SK-N-SH (cell line): ENCODE results near the gene NTRK3. TPM values are rescaled to one million over a fixed set of nuclear protein-coding genes. Genes with fewer than 3 reads are reported as not detected.

Experiments
- CTCF ChIA-PET: fragments of 300-600, 350-600 bp; formaldehyde crosslinking; extraction: SDS; loops from one replicate; lab custom pipeline; 2021; lab: Yijun Ruan, JAX
- POLR2A ChIA-PET: fragments of 350-600 bp; sonication (Branson Sonifier 250); formaldehyde crosslinking; extraction: SDS; loops from one replicate; lab custom pipeline; 2020; ENCODE audit warnings: antibody characterized with exemption, inconsistent platforms; lab: Yijun Ruan, JAX
- DNase-seq: peaks from one replicate; pipeline ENCODE4 v3.0.0; 2012
- H2AFZ ChIP-seq: fragments of 200-600 bp; sonication (generic); 2 replicates; pipeline ENCODE4 v1.8.1; 2016; ENCODE audit warnings: antibody characterized with exemption, mild to moderate bottlenecking, low read depth
- H3F3A ChIP-seq: fragments of 200-600 bp; sonication (generic); replicated peaks from 2 replicates; pipeline ENCODE3; 2016; ENCODE audit warnings: antibody characterized with exemption, mild to moderate bottlenecking; ENCODE audit not compliant: insufficient read depth
- H3K27ac ChIP-seq, 2 experiments: fragments of 200-500 bp in 1 of 2; fragments of 200-600 bp in 1 of 2; sonication (Bioruptor generic) in 1 of 2; sonication (generic), shearing (Covaris generic) in 1 of 2; 2 replicates each; pipeline versions ENCODE4 v1.5.1 to v1.6.1; 2014 to 2016; ENCODE audit warnings: low read depth in 2 of 2, inconsistent platforms in 1 of 2, low read length in 1 of 2, mild to moderate bottlenecking in 1 of 2, mixed read lengths in 1 of 2
- H3K27me3 ChIP-seq: fragments of 200-600 bp; sonication (generic), shearing (Covaris generic); 2 replicates; pipeline ENCODE4 v1.6.1; 2016; ENCODE audit warnings: mixed run types; ENCODE audit not compliant: insufficient read depth
- H3K36me3 ChIP-seq, 2 experiments: fragments of 200-500 bp in 1 of 2; fragments of 200-600 bp in 1 of 2; sonication (Bioruptor generic) in 1 of 2; sonication (generic) in 1 of 2; replicated peaks in 1 of 2; 2 replicates each; pipeline versions ENCODE3 to v1.5.1; 2014 to 2016; ENCODE audit warnings: low read length in 1 of 2, mild to moderate bottlenecking in 1 of 2; ENCODE audit not compliant: insufficient read depth in 2 of 2, control insufficient read depth in 1 of 2
- H3K4me1 ChIP-seq, 2 experiments: fragments of 200-500 bp in 1 of 2; fragments of 200-600 bp in 1 of 2; sonication (Bioruptor generic) in 1 of 2; sonication (generic), shearing (Covaris generic) in 1 of 2; 2 replicates each; pipeline versions ENCODE4 v1.5.1 to v1.6.1; 2014 to 2016; ENCODE audit warnings: low read depth in 1 of 2, low read length in 1 of 2, mixed run types in 1 of 2; ENCODE audit not compliant: insufficient read depth in 2 of 2, control insufficient read depth in 1 of 2
- H3K4me2 ChIP-seq: fragments of 200-600 bp; sonication (generic), shearing (Covaris generic); 2 replicates; pipeline ENCODE4 v1.6.1; 2017; ENCODE audit warnings: mixed run types
- H3K4me3 ChIP-seq, 2 experiments: fragments of 200-500 bp in 1 of 2; fragments of 200-600 bp in 1 of 2; sonication (Bioruptor generic) in 1 of 2; sonication (generic), shearing (Covaris generic) in 1 of 2; 2 replicates each; pipeline versions ENCODE4 v1.5.1 to v1.8.1; 2014 to 2016; ENCODE audit warnings: low read depth in 2 of 2, inconsistent platforms in 1 of 2, low read length in 1 of 2, mild to moderate bottlenecking in 1 of 2, mixed read lengths in 1 of 2, moderate library complexity in 1 of 2
- H3K79me2 ChIP-seq: fragments of 200-600 bp; sonication (generic); 2 replicates; pipeline ENCODE4 v1.8.1; 2017; ENCODE audit warnings: mild to moderate bottlenecking; ENCODE audit not compliant: insufficient read depth
- H3K9ac ChIP-seq: fragments of 200-600 bp; sonication (generic); 2 replicates; pipeline ENCODE4 v1.6.1; 2017; ENCODE audit warnings: mixed run types
- H3K9me2 ChIP-seq: fragments of 200-600 bp; sonication (generic); 2 replicates; pipeline ENCODE4 v1.6.1; 2017; ENCODE audit warnings: mixed run types
- H3K9me3 ChIP-seq: fragments of 200-600 bp; sonication (generic); 2 replicates; pipeline ENCODE4 v1.6.1; 2017; ENCODE audit warnings: mixed run types, mild to moderate bottlenecking, moderate library complexity
- H4K20me1 ChIP-seq: fragments of 200-600 bp; sonication (generic); 2 replicates; pipeline ENCODE4 v1.6.1; 2017; ENCODE audit warnings: mild to moderate bottlenecking, mixed run types; ENCODE audit not compliant: insufficient read depth
- CHD2 ChIP-seq: fragments of 150-350 bp; IDR thresholded peaks from 2 replicates; pipeline ENCODE4 v1.6.1; 2018; ENCODE audit warnings: low read length; ENCODE audit not compliant: partially characterized antibody
- CTCF ChIP-seq: fragments of 200-600 bp; sonication (generic); IDR thresholded peaks from 2 replicates; pipeline ENCODE4 v1.6.1; 2017; ENCODE audit warnings: antibody characterized with exemption, mild to moderate bottlenecking, moderate library complexity
- EZH2phosphoT487 ChIP-seq: fragments of 200-600 bp; sonication (generic); IDR thresholded peaks from 2 replicates; pipeline ENCODE4 v1.6.1; 2017; ENCODE audit warnings: low read depth, mixed run types, mild to moderate bottlenecking, antibody characterized with exemption, moderate library complexity, borderline replicate concordance
- FOSL2 ChIP-seq: IDR thresholded peaks from 2 replicates; pipeline ENCODE4 v1.4.0; 2012; ENCODE audit warnings: low read depth, mild to moderate bottlenecking, moderate library complexity, borderline replicate concordance
- GATA2 ChIP-seq: sonication (generic); formaldehyde crosslinking; IDR thresholded peaks from 2 replicates; pipeline ENCODE4 v1.5.0; 2020; ENCODE audit warnings: mild to moderate bottlenecking, missing genetic modification reagents
- MXI1 ChIP-seq: IDR thresholded peaks from 2 replicates; pipeline ENCODE4 v1.6.1; 2012; ENCODE audit warnings: mild to moderate bottlenecking, low read depth, low read length, improper control_type of control experiment
- NFIC ChIP-seq: IDR thresholded peaks from 2 replicates; pipeline ENCODE4 v1.4.0; 2012; ENCODE audit warnings: borderline replicate concordance
- POLR2AphosphoS5 ChIP-seq: IDR thresholded peaks from 2 replicates; pipeline ENCODE4 v1.6.1; 2012; ENCODE audit warnings: low read depth, low read length
- RCOR1 ChIP-seq: fragments of 150-350 bp; IDR thresholded peaks from 2 replicates; pipeline ENCODE4 v1.6.1; 2017; ENCODE audit warnings: antibody characterized with exemption, low read length
- TEAD4 ChIP-seq: IDR thresholded peaks from 2 replicates; pipeline ENCODE4 v1.4.0; 2012; ENCODE audit warnings: mild to moderate bottlenecking, borderline replicate concordance; ENCODE audit not compliant: insufficient read depth
- USF2 ChIP-seq: fragments of 150-350 bp; IDR thresholded peaks from 2 replicates; pipeline ENCODE4 v1.6.1; 2017; ENCODE audit warnings: antibody characterized with exemption, low read length, low read depth, borderline replicate concordance
- YY1 ChIP-seq: IDR thresholded peaks from 2 replicates; pipeline ENCODE4 v1.4.0; 2012; ENCODE audit warnings: low read depth, mild to moderate bottlenecking
- ZBTB33 ChIP-seq: IDR thresholded peaks from 2 replicates; pipeline ENCODE4 v1.4.0; 2012; ENCODE audit warnings: low read depth, borderline replicate concordance
- whole genome bisulfite sequencing: methylation state at CpG from one replicate; pipeline ENCODE4 v1.1.6; 2017; ENCODE audit warnings: low lambda C conversion rate; 5-methylcytosine and 5-hydroxymethylcytosine counted together
- polyA plus RNA-seq, 3 experiments: library from polyadenylated mRNA; depleted of rRNA; stranded (reverse); fragments of >200 nt; gene quantifications; 2 replicates each; pipeline ENCODE4 v1.2.3, GENCODE V29; 2012
- TF ChIP-seq, protein P1 (sequence below): IDR thresholded peaks from 2 replicates; pipeline ENCODE4 v1.4.0; 2012; ENCODE audit warnings: low read depth
- TF ChIP-seq, protein P2 (sequence below): fragments of 150-350 bp; IDR thresholded peaks from 2 replicates; pipeline ENCODE4 v1.6.1; 2016; ENCODE audit warnings: mild to moderate bottlenecking, low read depth, low read length

The NTRK3 gene
- polyA plus RNA-seq, 1 of the 3 experiments (the other 2 are of a cell fraction), result 2.6 TPM

DNA sequence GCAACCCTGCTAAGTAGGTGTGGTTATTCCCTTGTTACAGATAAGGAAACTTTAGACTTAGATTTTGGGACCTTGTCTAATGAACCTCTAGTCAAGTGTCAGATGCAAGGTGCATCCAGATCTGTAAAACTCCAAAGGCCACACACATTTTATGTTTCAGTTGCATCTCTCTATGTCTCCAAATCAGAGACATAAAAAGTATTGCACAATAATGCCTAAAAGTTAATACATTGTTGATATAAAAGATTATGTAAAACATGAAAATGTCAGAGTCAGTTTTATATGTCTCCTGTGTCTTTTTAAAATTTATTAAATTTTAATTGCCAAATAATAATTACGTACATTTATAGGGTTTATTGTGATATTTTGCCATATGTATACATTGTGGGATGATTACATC lies 408.5 kb downstream of the NTRK3 start:
- CTCF ChIA-PET, result interaction anchor here (1.4 kb wide), 1 partner anchor 26 kb away, joined by 3 read pairs; no protein-coding TSS in a partner anchor
- Histone ChIP-seq H3K4me1 (no peaks in the 10 kb centered on the region), H3K4me3 (no peak overlapping the region), H4K20me1 (no peaks in the 10 kb centered on the region), H3K4me2 (no peak overlapping the region), H3K9me3 (no peaks in the 10 kb centered on the region), H3K27me3 (no peaks in the 10 kb centered on the region), H3F3A (no peaks in the 10 kb centered on the region), H3K79me2 (no peaks in the 10 kb centered on the region), H3K36me3 (no peaks in the 10 kb centered on the region), H2AFZ (no peak overlapping the region), H3K27ac (no peak overlapping the region), H3K9me2 (no peaks in the 10 kb centered on the region), H3K9ac (no peak overlapping the region)
- no peak for TF ChIP-seq GATA2 (CRISPR knock-in tag)
- no peak for DNase-seq
- WGBS, result 39% methylated on average over 1 of the region's 1 CpG
- POLR2A ChIA-PET, result no interaction called here

DNA sequence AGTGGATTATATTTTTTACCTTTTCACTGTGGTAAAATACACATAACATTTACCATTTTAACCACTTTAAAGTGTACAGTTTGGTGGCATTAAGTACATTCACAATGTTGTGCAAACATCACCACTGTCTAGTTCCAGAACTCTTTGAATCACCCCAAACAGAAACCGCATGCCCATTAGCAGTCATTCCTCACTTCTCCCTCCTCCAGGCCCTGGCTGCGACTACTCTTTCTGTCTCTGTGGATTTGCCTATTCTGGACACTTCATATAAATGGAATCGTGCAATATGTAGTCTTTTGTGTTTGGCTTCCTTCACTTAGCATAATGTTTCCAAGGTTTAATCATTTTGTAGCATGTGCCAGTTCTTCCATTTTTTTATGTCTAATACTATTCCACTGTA lies 409.8 kb downstream of the NTRK3 start:
- Histone ChIP-seq H3K27me3 (no peaks in the 10 kb centered on the region), H3K79me2 (no peaks in the 10 kb centered on the region), H3K9me3 (no peaks in the 10 kb centered on the region), H3K4me1 (no peaks in the 10 kb centered on the region), H3K9me2 (no peaks in the 10 kb centered on the region), H3K27ac (no peak overlapping the region), H3F3A (no peaks in the 10 kb centered on the region), H4K20me1 (no peaks in the 10 kb centered on the region), H3K4me3 (no peak overlapping the region), H3K4me2 (no peak overlapping the region), H3K9ac (no peak overlapping the region), H2AFZ (no peak overlapping the region), H3K36me3 (no peaks in the 10 kb centered on the region)
- WGBS, result 71% methylated on average over 3 of the region's 3 CpGs
- POLR2A ChIA-PET, result no interaction called here
- TF ChIP-seq CTCF (no peak), YY1 (no peak), USF2 (no peak), POLR2AphosphoS5 (no peak), MXI1 (no peak), CHD2 (no peak), EZH2phosphoT487 (no peak), RCOR1 (no peak), NFIC (no peak), FOSL2 (no peak), TEAD4 (no peak), ZBTB33 (no peak)
- TF ChIP-seq, protein P1, sequence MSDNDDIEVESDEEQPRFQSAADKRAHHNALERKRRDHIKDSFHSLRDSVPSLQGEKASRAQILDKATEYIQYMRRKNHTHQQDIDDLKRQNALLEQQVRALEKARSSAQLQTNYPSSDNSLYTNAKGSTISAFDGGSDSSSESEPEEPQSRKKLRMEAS, result no peak
- TF ChIP-seq, protein P2, sequence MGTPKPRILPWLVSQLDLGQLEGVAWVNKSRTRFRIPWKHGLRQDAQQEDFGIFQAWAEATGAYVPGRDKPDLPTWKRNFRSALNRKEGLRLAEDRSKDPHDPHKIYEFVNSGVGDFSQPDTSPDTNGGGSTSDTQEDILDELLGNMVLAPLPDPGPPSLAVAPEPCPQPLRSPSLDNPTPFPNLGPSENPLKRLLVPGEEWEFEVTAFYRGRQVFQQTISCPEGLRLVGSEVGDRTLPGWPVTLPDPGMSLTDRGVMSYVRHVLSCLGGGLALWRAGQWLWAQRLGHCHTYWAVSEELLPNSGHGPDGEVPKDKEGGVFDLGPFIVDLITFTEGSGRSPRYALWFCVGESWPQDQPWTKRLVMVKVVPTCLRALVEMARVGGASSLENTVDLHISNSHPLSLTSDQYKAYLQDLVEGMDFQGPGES, result no peak
- CTCF ChIA-PET, result no interaction called here
- DNase-seq, result no peak
